HG03039 (cell line): Measurements from ENCODE around the gene OR52J3.
"Not testable (repeated sequence)": the region's sequence is repeated elsewhere in the genome, so short reads cannot be mapped to it uniquely, and the experiment has no call there.

ENCODE experiments used
- ATAC-seq: cut with Tn5 transposase; IDR thresholded peaks from one replicate; pipeline ENCODE4 v1.9.1; 2021; ENCODE audit warnings: mild to moderate bottlenecking, moderate library complexity; ENCODE audit not compliant: unreplicated experiment

Gene OR52J3

DNA sequence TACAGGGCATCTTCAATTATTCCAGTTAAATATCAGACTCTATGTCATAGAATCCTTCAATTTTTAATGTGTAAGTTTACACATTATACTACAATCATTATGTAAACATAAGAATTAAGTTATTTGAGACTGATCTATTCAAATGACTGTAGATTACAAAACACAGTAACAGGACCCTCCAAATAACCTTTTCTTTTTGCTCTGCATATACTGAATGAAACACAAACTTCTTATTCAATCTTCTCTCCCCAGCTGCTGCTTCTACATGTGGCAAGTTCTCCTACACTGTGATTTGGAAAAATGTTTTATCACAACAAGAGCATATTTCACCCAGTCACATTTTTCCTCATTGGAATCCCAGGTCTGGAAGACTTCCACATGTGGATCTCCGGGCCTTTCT, at the start of gene OR52J3:
Gene OR52J3 (plus strand): TSS at position 301 of the 400 bp plus-strand sequence. CDS start 0 bp downstream, at position 301.
- no peak for ATAC-seq

DNA sequence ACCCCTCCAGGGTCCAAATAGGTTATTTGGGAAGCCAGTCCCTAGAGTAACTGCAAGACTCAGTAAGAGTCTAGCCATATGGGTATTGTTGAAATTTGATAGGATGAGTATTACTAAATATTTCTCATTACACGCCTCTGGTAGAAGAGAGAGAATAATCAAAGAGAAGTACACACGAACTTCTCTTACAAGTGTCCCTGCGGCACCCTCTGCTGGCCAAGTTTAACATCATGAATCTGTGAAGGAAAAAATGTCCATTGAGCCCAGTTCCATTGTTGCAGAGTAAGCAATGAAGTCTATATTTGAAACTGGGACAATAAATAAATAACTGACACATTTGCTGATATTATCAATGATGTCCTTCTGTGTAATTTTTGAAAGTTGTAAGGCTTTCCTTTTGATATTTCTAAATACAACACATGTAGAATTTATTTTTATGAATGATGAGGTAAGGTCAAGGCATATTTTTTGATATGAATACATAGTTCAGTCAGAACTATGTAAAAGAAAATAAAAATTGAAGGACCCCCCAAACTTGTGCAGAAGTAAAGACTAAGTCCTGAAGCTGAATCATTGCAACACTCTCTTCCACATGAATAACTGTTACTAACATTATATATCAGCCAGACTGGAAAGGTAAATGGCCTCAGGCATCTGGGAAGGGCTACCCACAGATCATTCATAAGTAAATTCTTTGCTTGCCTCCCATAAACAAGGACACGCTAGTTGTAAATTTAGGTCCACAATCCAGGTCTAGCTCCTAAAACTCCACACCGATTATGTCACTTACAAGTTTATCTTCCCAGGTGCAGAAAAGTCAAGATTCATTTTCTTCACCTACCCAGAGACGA, 41.7 kb upstream of the OR52J3 start:
- no peak for ATAC-seq

DNA sequence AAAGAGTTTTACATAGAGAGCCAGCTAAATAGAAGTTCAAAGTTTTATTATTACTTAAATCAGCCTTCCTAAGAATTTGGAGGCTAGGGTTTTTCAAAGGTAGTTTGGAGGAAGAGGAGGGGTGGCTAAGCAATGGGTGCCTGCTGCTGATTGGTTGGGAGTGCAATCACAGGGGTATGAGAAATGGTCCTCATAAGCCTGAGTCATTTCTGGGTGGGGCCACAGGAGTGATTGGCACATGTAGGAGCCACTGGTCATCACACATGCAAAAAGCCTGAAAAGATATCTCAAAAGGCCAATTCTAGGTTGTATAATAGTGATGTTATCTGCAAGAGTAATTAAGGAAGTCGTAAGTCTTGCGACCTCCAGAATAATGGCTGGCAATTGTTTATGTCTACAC, 38.8 kb upstream of the OR52J3 start:
- no peak for ATAC-seq

DNA sequence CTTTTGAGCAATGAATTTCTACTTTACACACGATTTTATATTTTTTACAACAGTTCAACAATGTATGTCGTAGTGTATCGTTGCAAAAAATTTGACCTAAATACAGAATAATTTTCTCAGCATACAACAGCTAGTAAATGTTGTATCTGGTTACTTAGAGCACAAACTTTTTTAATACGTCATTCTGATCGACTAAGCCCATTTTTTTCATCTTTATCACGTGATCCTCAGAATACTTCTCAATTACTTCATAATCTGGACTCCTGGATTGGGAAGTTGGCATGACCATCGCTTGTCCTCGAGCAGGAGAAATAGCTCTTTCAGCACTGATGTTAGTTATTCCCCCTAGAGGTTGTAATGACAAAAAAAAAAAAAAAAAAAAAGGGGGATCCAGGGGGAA, 35.1 kb upstream of the OR52J3 start:
- no peak for ATAC-seq

DNA sequence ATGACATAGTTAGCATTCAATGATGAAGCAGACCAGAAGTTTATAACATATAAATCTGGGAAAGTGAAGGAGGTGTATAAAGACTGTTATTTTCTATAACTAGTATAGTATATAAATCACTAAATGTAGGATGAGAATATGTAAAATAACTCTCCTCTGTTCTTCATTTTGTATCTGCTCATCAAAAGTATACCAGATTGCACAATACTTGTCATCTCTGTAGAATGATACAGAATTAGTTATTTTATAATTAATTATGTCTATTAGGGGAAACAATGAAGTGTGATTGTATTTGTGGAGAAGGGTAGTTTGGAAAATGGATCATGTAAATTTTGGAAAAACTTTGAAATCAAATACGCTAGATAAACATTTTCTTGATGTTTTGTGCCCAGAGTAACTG, 33.3 kb upstream of the OR52J3 start:
- ATAC-seq: no peak

DNA sequence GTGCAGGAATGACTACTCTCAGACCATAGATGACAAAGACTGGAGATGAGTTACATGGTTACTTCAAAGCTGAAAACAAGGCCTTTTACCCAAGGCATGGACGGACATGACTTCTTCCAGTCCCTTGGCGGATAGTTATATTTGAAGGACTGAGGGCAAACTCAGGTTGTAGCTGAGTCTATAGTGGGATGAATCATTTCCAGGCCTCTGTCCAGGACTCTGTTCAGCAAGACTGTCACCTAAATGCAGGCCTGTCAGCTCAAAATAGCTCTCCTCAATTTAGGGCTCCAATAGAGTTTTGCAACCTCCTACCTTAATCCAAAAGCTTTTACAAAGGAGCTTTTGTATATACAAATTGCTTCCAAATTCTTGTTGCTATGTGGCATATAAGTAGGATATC, 24.3 kb upstream of the OR52J3 start:
- no peak for ATAC-seq

DNA sequence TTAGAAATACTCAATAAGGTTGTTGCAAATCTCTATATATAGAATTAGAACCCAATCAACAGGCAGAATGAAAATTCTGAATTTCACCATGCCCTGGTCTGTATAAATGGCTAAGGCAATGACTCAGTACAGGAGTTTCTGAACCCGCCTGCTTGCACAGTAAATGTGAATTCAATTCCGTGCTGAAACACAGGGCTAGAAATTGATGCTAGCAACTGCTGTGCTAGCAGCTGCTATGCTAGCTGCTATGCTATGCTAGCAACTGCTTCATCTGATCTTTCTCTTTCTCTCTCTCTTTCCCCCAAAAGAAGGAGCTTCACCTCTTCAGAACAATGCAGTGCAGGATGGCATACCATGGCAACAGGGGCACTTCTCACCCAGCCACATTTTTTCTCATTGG, 9.7 kb upstream of the OR52J3 start:
- ATAC-seq: no peak

DNA sequence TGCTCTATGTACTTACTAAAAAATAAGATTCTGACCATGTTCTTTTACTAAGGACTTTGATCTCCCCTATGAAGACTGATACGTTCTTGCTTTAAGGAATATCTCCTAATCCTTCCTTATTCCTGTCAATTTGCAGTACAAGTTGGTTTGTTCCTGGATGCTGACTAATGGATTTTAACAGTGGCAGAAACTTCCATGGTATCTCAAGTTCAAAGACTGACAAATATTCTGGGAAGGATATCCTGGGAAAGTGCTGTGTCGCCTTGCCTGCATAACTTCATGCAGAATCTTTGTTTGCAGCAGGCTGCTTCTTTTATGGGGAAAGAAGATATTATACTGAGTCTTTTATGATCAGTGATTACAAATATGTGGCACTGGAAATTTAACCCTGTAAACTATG, 8.4 kb upstream of the OR52J3 start:
- no peak for ATAC-seq

DNA sequence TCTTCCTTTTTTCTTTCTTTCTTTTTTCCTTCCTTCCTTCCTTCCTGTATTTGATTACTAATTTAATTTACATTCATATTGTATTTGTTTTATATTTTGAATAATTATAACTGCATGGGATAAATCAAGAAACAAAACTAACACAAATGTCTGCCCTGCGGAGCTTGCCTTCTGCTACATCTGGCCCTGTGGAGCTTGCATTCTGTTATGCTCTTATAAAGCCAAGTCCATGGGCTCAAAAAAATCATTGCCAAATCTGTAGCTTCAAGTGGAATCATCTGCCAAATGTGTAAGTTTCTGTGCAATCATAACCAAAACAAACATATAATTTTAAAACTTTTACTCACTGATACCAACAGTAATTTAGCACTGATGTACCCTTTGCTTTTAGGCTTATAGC, 8.0 kb upstream of the OR52J3 start:
- ATAC-seq: no peak

DNA sequence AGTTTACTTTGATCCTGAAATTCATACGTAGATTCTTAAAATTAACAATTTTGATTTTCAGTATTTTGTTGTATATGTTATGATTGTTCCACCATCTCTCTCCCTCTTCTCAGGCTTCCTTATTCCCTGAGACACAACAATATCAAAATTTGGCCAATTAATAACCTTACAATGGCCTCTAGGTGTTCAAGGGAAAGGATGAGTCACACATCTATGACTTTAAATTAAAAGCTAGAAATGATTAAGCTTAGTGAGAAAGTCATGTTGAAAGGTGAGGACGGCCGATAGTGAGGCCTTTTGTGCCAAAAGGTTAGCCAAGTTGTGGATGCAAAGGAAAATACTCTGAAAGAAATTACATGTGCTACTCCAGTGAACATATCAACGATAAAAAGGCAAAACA, 5.5 kb upstream of the OR52J3 start:
- ATAC-seq: no peak

DNA sequence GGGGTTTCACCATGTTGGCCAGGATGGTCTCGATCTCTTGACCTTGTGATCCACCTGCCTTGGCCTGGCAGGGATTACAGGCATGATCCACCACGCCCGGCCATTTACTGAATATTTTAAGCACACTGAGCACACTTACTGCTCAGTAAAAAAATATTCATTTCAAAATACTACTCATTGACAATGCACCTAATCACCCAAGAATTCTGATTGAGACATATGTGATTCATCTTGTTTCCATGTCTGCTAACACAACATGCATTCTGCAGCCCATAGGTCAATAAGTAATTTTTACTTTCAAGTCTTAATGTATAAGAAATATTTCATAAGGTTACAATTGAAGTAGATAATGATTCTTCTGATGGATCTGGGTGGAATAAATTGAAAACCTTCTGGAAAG, 4.2 kb upstream of the OR52J3 start:
- no peak for ATAC-seq

DNA sequence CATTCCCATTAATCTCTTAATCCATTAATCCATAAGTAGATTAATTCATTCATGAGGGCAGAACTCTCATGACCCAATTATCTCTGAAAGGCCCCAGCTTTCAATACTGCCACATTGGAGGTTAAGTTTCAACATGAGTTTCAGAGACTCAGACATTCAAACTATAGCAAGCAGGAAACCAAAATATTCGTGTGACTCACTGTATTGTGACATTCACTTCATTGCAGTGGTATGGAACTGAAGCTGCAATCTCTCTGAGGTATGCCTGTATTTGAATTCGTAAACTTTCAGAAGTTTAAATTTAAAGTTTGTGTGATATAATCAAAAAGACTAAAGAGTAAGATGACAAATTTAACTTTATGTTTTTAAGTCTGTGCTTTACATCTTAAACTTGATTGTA, 2.9 kb upstream of the OR52J3 start:
- no peak for ATAC-seq

DNA sequence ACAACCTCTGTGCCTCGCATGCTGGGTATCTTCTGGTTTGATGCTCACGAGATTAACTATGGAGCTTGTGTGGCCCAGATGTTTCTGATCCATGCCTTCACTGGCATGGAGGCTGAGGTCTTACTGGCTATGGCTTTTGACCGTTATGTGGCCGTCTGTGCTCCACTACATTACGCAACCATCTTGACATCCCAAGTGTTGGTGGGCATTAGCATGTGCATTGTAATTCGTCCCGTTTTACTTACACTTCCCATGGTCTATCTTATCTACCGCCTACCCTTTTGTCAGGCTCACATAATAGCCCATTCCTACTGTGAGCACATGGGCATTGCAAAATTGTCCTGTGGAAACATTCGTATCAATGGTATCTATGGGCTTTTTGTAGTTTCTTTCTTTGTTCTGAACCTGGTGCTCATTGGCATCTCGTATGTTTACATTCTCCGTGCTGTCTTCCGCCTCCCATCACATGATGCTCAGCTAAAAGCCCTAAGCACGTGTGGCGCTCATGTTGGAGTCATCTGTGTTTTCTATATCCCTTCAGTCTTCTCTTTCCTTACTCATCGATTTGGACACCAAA, 516 bp downstream of the OR52J3 start:
- ATAC-seq: no peak

DNA sequence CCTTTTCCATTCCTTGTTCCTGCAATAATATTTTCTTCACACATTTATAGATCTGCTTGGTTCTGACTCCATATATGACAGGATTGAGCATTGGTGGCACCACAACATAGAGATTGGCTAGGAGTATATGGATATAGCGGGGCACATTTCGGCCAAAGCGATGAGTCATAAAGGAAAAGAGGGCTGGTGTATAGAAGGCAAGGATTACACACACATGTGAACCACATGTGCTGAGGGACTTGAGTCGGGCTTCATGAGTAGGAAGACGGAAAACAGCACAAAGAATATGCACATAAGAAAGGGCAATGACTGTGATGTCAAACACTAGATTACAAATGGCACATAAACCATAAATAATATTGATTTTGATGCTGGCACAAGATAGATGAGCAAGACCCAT, 12.4 kb downstream of the OR52J3 start:
- ATAC-seq: not testable (repeated sequence)

DNA sequence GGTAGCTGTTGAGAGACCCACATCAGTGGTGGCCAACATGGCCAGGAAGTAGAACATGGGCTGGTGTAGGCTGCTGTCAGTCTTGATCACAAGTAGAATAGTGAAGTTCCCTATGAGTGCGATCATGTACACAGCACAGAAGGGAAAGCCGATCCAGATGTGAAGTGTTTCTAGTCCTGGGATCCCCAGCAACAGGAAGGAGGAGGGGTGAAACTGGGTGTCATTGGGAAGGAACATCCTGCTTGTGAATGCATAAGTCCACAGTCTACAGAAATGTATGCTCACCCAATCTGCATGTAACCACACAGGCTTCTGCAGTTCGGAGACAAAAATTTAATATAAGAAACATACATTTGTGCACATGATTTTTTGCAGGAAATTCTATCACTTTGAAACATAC, 13.1 kb downstream of the OR52J3 start, which contains the start of gene OR52E2:
Gene OR52E2 (minus strand): TSS at position 237 of the 400 bp plus-strand sequence. CDS start 0 bp downstream, at position 237.
- ATAC-seq: no peak

DNA sequence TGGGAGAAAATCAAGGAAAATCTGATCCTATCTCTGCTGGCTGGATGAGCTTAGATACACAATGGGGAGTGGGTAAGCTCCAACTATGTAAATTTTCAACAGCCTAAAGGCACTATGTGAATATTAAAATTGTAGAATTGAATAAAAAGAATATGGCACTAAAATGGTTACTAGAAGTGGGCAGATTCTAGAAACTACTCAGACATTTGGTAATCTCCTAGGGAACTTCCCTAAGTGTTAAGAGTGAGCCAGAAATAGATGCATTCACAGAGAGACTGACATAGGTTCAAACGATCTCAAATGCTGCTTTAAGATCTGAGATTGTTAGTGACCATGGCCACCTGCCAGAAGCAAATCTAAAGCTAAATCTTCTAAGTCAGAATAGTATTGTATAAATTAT, 18.7 kb downstream of the OR52J3 start:
- ATAC-seq: no peak

DNA sequence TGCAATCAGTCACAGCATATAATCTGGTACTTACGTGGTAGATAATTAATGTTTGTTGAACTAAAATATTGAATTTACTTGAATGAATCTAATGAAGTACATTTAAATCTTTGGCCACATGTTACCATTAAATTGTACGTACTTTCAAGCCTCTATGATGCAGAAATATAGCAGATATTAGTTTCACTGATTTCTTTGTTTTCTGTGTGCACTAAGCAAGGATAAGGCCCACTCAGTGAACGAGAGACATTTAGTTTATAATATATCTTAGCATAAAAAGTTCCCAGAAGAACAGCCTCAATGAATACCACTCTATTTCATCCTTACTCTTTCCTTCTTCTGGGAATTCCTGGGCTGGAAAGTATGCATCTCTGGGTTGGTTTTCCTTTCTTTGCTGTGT, 22.9 kb downstream of the OR52J3 start, which contains the start of gene OR52E1:
Gene OR52E1 (plus strand): TSS at position 301 of the 400 bp plus-strand sequence.
- no peak for ATAC-seq

DNA sequence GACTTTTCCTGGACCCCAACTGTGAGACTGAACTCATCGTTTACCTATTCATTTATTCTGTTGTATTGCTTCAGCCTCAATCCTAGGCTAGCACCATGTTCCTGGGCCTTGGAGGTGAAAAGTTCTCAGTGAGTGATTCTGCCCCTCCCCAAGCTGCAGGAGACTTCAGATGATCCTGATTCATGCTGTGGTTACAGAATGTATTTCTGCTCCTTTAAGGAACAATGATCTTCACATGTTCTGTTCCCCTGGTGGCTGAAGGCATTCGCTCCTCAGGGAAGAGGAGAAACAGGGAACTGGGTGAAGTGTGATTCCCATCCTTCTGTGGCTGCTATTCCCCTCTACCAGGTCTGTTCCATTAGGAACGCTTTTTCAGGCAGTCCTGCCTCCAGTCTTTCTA, 25.5 kb downstream of the OR52J3 start:
- ATAC-seq: no peak

DNA sequence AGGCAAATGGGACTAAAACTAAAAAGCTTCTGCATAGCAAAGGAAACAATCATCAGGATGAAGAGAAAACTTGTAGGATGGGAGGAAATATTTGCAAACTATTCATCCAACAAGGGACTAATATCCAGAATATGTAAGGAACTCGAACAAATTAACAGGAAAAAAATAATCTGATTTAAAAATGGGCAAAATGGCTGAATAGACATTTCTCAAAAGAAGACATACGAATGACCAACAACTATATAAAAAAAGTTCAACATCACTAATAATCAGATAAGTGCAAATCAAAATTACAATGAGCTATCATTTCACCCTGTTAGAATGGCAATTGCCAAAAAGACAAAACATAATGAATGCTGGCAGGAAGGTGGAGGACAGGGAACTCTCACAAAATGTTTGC, 35.1 kb downstream of the OR52J3 start:
- no peak for ATAC-seq

DNA sequence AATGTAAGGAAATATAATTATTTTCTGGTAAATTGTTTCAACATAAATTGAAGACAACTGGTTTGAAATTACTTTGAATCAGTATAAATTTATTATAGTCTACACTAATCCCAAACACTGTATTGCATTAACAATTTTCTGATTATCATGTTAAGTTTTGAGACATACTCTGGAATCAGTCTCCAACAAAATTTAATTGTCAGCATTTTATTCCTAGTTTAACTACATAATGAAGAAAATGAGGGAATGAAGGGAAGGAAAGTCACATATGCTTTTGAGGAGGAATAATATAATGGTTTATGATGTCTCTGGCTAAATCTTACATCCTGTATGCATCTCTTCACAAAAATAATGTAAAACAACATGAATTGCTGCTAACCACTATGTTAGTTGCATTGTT, 37.3 kb downstream of the OR52J3 start:
- ATAC-seq: no peak

DNA sequence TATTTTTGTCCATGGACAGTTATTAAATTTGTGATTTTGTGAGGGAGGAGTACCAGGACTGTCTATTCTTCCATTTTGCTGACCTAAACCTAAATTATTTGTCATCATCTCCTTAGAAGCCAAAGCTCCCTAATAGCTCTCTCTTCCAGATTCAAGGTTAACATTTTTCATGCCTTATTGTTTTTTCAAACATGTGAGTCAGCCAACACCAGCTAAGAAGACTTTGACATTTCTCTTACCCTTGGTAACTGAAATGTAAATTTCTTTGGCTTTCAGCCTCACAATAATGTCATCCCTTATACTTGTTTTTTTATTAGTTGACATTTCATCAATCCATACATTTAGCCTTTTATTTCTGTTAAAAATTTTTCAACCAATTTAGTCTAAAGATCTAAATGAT, 42.2 kb downstream of the OR52J3 start:
- no peak for ATAC-seq

DNA sequence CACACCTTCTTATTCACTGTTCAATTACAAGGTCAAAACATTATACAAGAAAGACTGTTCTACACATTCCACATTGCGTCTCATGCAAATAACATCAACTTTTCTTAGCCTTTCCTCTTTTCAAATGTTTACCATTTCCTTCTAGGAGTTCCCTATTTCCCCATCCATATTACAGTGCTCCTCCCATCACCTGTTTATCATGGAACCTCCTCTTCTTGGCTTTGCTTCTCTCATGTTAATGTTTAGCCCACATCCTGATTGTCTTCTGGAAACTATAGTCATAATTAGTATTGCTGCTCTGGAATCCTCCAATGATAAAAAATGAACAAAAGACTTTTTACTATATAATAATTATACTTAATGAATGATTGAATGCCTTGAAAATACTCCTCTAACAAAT, 44.3 kb downstream of the OR52J3 start:
- ATAC-seq: no peak
